AG04450 (cell line): ENCODE data around the gene CTBP1. TPM values are rescaled to one million over a fixed set of nuclear protein-coding genes. Genes with fewer than 3 reads are reported as not detected.

ENCODE experiments used
- CTCF ChIA-PET: fragments of 300-600, 350-600 bp; formaldehyde crosslinking; extraction: SDS; loops from one replicate; lab custom pipeline; 2022; ENCODE audit warnings: antibody characterized with exemption, inconsistent platforms; lab: Charles Lee
- POLR2A ChIA-PET: fragments of 350-600 bp; formaldehyde crosslinking; extraction: SDS; loops from one replicate; lab custom pipeline; 2021; ENCODE audit warnings: antibody characterized with exemption, inconsistent platforms; lab: Yijun Ruan, JAX
- DNase-seq: peaks from one replicate; pipeline ENCODE4 v3.0.0-alpha.2; 2011; ENCODE audit warnings: low read depth, low spot score
- H3K27ac ChIP-seq: one replicate; pipeline ENCODE4 v1.5.1; 2012; ENCODE audit warnings: low read depth, low read length, control low read depth
- H3K27me3 ChIP-seq: one replicate; pipeline ENCODE4 v1.6.0; 2012; ENCODE audit warnings: low read length; ENCODE audit not compliant: control insufficient read depth, insufficient read depth
- H3K4me3 ChIP-seq: 2 replicates; pipeline ENCODE4 v1.5.1; 2011; ENCODE audit warnings: mild to moderate bottlenecking, low read depth, low read length, control low read depth
- H3K9me3 ChIP-seq: 2 replicates; pipeline ENCODE4 v1.5.1; 2012; ENCODE audit warnings: low read length; ENCODE audit not compliant: control insufficient read depth, insufficient read depth
- polyA plus RNA-seq: library from polyadenylated mRNA; depleted of rRNA; stranded (reverse); fragments of >200 nt; gene quantifications from 2 replicates; pipeline ENCODE4 v1.2.3, GENCODE V29; 2011
- TF ChIP-seq, protein P1 (sequence below): IDR thresholded peaks from 2 replicates; pipeline ENCODE4 v1.5.1; 2011; ENCODE audit warnings: low read depth, low read length, control low read depth, inconsistent platforms

CTBP1 gene
- polyA plus RNA-seq, 1 experiment = 72.6 TPM

DNA sequence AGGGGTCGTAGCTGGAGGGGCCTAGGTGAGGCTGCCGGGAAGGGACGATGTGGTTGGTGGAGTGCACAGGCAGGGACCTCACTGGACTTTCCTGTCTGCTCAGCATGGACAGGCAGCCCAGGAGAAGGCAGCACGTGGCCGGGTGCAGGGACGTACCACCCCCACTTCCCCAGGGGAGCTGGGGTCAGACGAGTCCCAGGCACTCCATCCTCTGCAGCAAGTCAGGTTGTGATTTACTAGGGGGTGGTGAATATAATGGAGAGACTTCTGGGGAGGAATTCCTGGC lies 1.5 kb upstream of the CTBP1 start:
- no peak overlapping the region for H3K4me3 ChIP-seq
- H3K9me3 ChIP-seq = peaks cover 52% of the 10 kb centered on the region
- H3K27me3 ChIP-seq = no peaks in the 10 kb centered on the region
- ChIA-PET CTCF (no interaction called here), POLR2A (interaction anchor here (4.7 kb wide), 1 partner anchor 96 kb away, joined by 33 read pairs; the partner anchor contains the start of gene UVSSA)
- TF ChIP-seq, protein P1, sequence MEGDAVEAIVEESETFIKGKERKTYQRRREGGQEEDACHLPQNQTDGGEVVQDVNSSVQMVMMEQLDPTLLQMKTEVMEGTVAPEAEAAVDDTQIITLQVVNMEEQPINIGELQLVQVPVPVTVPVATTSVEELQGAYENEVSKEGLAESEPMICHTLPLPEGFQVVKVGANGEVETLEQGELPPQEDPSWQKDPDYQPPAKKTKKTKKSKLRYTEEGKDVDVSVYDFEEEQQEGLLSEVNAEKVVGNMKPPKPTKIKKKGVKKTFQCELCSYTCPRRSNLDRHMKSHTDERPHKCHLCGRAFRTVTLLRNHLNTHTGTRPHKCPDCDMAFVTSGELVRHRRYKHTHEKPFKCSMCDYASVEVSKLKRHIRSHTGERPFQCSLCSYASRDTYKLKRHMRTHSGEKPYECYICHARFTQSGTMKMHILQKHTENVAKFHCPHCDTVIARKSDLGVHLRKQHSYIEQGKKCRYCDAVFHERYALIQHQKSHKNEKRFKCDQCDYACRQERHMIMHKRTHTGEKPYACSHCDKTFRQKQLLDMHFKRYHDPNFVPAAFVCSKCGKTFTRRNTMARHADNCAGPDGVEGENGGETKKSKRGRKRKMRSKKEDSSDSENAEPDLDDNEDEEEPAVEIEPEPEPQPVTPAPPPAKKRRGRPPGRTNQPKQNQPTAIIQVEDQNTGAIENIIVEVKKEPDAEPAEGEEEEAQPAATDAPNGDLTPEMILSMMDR = no peak
- DNase-seq = no peak
- no peak overlapping the region for H3K27ac ChIP-seq

- TF ChIP-seq, protein P1 = no peak
- POLR2A ChIA-PET = interaction anchor here (0.6 to 4.7 kb wide), 4 partner anchors 18 to 97 kb away, joined by 3 to 33 read pairs (median 4); partner anchors contain the start of genes SPON2 and UVSSA
- Histone ChIP-seq H3K27me3 (no peaks in the 10 kb centered on the region), H3K9me3 (peaks cover 48% of the 10 kb centered on the region), H3K27ac (peak overlapping the region; percentile 77), H3K4me3 (peak overlapping the region; percentile 58)
- CTCF ChIA-PET = no interaction called here
- DNase-seq = no peak
These were observed 999 bp upstream of the CTBP1 start for GRCh38 chr4:1249731-1250526.

DNA sequence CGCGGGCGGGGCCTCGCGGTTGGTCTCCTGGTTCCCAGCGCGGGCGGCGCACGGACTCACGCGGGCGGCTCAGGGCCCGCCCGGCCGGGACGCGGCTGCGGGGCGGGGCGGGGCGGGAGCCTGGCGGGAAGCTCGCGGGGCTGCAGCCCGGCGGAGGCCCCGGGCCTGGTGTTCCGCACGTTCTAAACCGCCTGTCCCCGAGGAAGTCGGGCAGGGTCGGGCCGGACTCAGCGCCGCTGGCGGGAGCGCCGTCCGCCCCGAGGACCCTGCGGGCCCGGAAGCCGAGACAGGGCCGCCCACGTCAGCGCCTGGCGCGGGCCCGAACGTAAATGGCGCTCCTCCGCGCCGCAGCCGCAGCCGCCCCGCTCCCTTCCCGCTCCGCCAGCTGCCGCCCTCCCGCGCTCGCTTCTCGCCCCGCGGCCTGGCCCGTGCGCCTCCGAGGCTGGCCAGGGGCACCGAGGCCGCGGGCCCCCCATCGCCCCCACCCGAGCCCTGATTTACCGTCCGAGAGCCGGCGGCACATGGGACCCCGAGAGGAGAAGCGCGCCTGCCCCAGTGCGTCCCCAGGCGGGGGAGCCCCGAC lies 309 bp upstream of the CTBP1 start:
- ChIA-PET POLR2A (interaction anchor here (0.6 to 4.7 kb wide), 5 partner anchors 15 to 97 kb away, joined by 3 to 33 read pairs (median 3); partner anchors contain the start of genes SPON2 and UVSSA), CTCF (no interaction called here)
- peak overlapping the region; percentile 58 for H3K4me3 ChIP-seq
- DNase-seq = no peak
- peaks cover 45% of the 10 kb centered on the region for H3K9me3 ChIP-seq
- H3K27ac ChIP-seq = peak overlapping the region; percentile 77
- H3K27me3 ChIP-seq = no peaks in the 10 kb centered on the region
- TF ChIP-seq, protein P1 = no peak

- CTCF ChIA-PET = no interaction called here
- H3K4me3 ChIP-seq = peak overlapping the region; percentile 72
- peaks cover 32% of the 10 kb centered on the region for H3K9me3 ChIP-seq
- no peak for DNase-seq
- TF ChIP-seq, protein P1 = no peak
- H3K27me3 ChIP-seq = no peaks in the 10 kb centered on the region
- peak overlapping the region; percentile 86 for H3K27ac ChIP-seq
- POLR2A ChIA-PET = interaction anchor here (1.0 to 4.7 kb wide), 4 partner anchors 40 to 99 kb away, joined by 3 to 33 read pairs (median 3); partner anchors contain the start of gene UVSSA
These were observed 1.1 kb downstream of the CTBP1 start for GRCh38 chr4:1247864-1248244.
